ENCODE data around the gene MAPKBP1.

GRCh38 chr15:41849861-41850260, 75.6 kb downstream of the MAPKBP1 start:
- no peak for TF ChIP-seq POLR2A (IDR thresholded peaks at IDR 0.05; ENCODE audit: low read length)
- TF ChIP-seq GATA1 (IDR thresholded peaks at IDR 0.05; ENCODE audit: low read depth, low read length): no peak

Data from erythroblast (primary cell).